ENCODE measurements around the gene NT5C3A.
"Not testable (repeated sequence)": the region's sequence is repeated elsewhere in the genome, so short reads cannot be mapped to it uniquely, and the experiment has no call there.

NT5C3A gene

GRCh38 chr7:33040803-33041516 lies 21.6 kb downstream of the NT5C3A start:
- no peak for DNase-seq

DNA sequence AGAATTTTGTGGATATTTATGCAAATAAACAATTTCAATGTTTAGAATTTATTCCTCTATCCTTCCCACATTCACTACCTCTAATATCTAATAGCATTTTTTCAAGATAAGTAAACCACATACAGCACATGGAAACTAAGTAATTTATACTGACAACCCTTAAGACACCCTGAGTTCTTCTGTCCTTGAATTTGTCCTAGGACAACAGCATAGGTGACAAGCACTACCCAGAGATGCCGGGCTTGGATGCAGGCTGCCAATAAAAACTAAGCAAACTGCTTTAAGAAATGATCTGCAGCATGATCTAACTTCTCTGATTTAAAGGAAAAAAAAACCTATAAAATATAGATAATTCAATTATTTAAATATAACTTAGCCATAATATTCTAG lies 22.7 kb downstream of the NT5C3A start:
- DNase-seq: no peak

DNA sequence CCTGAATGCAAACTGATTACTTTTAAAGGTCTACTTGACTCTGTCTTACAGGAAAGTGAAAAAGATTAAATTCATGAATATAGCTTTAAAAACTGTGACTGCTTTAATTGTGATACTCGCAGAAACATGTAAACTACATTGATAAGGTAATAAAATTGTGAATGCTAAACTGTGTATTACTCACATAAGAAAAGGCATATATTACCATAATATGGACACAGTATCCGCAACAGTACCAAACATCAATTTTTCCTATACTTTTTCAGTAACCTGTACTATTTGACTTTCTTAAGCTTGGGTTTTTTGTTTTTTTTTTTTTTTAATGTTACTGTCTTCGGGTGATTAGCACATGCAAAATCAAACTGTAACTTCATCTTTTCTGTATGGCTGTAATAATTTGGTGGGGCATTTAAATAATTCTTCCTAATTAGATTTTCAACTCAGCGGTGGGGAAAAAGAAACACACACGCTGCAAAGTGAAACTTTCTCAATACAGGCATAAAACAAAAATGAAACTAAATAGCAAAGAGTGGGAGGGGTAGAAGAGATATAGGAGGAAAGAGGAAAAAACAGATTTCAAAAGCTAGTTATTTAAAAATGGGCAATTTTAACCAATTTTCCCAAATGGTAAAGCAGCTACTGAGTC lies 23.2 kb downstream of the NT5C3A start:
- no peak for DNase-seq

GRCh38 chr7:33038639-33039038 lies 23.9 kb downstream of the NT5C3A start:
- no peak for DNase-seq

GRCh38 chr7:33035776-33036175 lies 26.8 kb downstream of the NT5C3A start:
- DNase-seq: no peak

DNA sequence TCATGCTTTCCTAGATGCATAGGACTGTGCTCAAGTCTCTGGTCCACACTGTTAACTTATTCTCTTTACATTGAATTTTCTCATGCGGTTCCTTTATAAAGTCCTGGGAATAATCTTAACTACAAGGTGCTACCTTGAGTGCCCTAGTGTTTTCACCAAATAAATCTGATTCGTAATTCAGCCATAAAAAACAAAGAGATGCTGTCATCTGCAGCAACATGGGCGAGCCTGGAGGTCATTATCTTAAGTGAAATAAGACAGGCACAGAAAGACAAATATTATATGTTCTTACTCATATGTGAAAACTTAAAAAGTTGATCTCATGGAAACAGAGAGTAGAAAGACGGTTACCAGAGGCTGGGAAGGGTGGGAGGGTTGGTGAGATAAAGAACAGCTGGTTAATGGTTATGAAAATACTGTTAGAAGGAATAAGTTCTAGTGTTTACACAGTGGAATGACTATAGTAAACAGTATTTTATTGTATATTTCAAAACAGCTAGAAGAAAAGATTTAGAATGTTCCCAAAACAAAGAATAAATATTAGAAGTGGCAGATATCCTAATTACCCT lies 38.3 kb downstream of the NT5C3A start:
- no peak for DNase-seq

GRCh38 chr7:33012364-33012763 lies 50.2 kb downstream of the NT5C3A start:
- no peak for DNase-seq

- no peak for DNase-seq
These were observed 52.8 kb downstream of the NT5C3A start for GRCh38 chr7:33009734-33010133.

GRCh38 chr7:33005690-33006089 lies 56.9 kb downstream of the NT5C3A start:
- not testable (repeated sequence) for DNase-seq

GRCh38 chr7:33005193-33005592 lies 57.4 kb downstream of the NT5C3A start:
- DNase-seq: not testable (repeated sequence)

- not testable (repeated sequence) for DNase-seq
These were observed 58.4 kb downstream of the NT5C3A start for GRCh38 chr7:33004104-33004616.

DNA sequence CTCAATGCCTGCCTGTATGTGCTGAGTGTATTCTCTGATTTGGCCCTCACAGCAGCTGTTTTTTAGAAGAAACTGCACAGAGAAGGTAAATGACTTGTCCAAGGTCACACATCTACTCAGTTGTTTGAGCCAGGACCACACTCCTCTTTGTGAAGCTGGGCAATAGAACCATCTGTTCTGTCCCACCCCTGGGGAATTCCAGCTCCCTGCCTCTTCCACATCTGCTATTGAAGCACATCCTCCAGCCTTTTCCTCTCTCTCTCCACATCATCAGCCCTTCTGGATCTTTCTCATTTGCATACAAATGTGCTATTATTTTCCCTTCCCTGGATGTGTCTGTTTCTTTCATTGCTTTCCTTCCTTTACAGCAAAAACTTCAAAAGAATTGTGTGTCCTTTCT lies 59.5 kb downstream of the NT5C3A start:
- DNase-seq: not testable (repeated sequence)

DNA sequence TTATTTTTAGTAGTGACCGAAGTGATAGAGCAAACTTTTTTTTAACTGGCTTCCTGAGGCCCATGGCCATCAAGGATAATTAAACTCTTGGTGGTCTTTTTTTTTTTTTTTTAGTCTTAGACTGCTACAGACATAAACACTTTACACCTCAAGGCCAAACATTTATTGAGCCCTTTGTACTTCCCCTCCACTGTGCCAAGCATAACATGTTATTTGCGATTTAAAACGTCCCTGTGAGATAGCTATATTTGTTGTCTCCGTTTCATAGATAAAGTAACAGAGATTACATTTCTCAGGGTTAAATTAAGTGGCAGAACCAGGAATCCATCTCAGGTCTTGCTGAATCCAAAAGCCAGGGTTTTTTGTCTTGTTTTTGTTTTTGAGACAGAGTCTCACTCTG lies 63.2 kb downstream of the NT5C3A start:
- not testable (repeated sequence) for DNase-seq

DNA sequence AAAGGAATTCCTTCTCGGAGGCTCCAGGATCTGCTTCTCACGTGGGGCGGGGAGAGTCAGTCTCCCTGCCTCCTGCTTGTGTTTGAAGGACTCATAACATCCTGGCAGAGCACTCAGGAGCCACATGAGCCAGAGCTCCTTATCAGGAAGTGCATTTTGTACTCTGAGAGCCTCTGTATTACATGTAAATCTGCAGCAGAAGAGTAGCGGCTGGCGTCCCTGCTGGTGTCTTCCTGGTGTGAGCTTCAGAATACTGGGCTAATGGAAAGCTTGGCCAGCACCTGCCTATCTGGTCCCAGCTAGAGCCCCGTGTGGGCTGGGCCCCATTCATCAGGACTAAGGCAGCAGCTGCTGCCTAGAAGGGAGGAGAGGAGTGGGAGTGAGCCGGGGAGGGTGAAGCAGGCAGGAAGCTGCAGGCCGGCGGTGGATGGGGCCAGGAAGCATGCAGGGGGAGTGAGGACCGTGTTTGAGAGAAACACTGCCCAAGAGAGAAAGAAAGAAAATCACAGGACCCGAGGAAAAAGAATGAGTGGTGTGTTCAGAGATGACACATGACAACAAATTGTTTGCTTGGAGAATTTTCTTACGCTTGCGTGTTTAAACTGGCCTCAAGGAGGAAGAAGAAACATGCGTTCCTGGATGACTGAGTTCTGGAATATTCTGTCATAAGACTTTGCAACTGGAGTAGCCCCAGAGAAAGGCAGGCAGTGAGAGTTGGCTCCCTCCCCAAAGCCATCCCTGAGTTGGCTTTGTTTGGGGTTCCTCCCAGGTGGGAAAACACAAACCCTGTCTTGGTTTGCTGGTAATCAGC lies 64.0 kb downstream of the NT5C3A start:
- DNase-seq: not testable (repeated sequence)

DNA sequence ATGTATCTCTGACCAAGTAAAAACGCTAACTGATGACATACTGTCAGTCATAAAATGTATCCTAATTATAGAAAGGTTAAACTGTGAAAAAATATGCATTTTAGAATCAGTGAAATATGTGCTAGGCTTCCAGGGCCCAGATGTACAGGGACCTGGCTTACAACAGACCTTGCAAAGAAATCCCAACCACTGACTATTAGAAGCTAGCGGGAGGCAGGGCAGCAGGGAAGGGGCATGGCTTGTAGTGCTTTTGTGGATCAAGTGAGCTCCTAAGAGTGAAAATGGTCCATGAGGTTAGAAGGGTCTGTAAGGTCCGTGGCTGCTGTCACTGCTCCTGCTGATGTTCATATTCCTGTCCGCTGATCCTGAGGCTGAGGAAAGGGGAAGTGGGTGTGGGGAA lies 64.6 kb downstream of the NT5C3A start:
- DNase-seq: not testable (repeated sequence)

GRCh38 chr7:32992750-32993149 lies 69.8 kb downstream of the NT5C3A start:
- not testable (repeated sequence) for DNase-seq

GRCh38 chr7:32991975-32992700 lies 70.4 kb downstream of the NT5C3A start:
- DNase-seq: not testable (repeated sequence)

DNA sequence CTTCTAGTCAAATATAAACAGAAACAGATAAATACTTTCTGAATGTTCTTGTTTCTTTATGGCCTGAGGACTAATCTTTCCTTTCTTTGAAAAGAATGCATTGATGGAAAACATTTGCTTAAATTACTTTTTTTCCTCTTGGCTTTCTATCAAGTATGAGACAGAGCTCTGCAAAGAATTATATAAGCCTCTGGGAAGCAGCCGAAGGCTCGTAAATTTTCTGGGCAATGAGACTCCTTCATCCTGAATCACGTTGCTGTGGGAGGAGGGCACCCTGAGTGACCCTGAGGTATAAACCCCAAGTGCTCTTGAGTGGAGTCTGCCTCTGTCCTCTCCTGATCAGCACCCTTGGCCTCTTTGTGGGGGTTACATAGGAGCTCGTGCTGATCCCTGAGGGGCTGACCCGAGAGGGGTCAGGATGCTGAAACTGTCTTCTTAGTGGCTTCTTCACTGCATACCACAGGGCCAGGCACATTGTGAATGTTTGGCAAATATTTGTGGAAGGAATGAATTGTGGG lies 71.4 kb downstream of the NT5C3A start:
- DNase-seq: not testable (repeated sequence)

- peak in 1 of 14 donors; percentile 7 for DNase-seq
These were observed 74.4 kb downstream of the NT5C3A start for GRCh38 chr7:32988148-32988547.

DNA sequence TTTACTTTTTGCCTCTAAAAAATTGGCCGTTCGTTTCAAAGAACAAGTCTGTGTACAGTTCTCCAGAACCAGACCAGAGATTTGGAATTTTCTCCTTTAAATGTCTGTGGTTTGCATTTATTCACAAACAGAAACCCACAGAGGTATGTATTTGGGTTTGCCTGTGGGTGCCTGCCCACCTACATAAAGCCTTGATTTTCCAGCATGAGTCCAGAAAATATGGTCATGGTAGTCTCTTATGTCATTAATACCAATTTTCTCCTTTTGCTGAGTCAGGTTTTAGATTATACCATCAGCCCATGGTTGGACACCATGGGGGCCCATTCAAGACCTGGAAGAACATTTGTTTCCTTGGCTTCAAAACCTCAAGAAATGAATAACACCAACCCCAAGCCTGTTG lies 82.7 kb downstream of the NT5C3A start:
- not testable (repeated sequence) for DNase-seq

DNA sequence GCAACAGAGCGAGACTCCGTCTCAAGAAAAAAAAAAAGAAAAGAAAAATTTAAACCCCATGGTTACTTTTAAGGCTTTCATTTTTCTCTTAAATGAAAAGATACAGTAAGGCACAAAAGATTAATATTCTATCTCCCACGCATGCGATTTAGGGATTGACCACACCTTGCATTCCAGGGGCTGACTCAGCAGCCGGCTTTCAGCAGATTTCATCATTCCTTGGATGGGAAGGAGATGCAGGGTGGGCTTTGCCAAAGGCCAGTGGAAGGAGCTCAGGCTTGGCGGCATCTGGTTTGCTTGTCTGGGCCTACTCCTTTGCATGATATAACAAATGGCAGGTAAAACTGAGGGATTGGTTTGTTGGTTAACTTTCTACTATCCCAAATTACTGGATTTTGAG lies 83.3 kb downstream of the NT5C3A start:
- DNase-seq: not testable (repeated sequence)

GRCh38 chr7:32977159-32977558 lies 85.4 kb downstream of the NT5C3A start:
- DNase-seq: not testable (repeated sequence)
